ENCODE measurements around the gene NFE2L3. TPM values are rescaled to one million over a fixed set of nuclear protein-coding genes. Genes with fewer than 3 reads are reported as not detected.

NFE2L3 gene
- total and polyA plus RNA-seq, 9 of the 15 experiments (the other 6 are each of a cell fraction or from before 2014, with no cell fraction given): 2.9 to 16.9 (median 12.4) TPM

DNA sequence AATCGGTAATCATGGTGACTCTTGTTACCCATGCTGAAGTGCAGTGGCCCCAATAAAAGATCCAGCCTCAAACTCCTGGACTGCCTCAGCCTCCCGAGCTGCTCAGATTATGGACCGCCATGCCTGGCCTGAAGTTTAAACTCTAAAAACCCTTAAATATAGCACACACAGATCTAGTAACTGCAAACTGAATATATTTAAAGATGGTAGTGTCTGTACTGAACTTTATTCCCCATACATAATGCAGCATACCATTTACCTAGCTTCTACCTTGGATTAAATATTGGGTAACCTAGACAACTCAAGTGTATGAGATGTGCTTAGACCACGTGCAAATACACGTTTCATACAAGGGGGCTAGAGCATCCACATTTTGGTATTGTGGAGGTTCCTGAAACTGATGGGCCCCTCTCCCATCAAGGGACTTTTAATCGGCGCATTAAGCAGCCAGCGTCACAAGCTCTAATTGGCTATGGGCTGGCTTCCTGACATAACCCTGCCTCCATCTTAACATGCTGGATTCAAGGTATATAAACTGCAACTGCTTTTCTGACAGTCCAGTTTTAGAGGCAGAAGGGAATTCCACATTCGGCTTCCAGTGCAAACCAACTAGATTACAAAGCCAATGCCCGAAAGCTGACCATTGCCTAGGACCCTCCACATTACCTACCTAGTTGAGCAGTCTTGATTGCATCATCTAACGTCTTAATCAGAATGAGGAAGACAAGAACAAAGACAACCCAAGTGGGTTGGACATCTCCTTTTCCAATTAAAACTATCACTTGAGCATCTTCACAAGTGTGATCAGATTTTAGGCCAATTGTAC is 35.6 kb downstream of the NFE2L3 start (continued):
- peak in 1 of 2 experiments; percentile 10; a peak in 1 of 4 replicates for TF ChIP-seq MAZ (CRISPR knock-in tag; conservative IDR thresholded peaks at IDR 0.05 in 1 of 2, IDR thresholded peaks at IDR 0.05 in 1 of 2)
- TF ChIP-seq ESRRA (IDR thresholded peaks at IDR 0.05; ENCODE audit: borderline replicate concordance, low read depth): no peak
- TF ChIP-seq BRD9 (IDR thresholded peaks at IDR 0.05; ENCODE audit: low read depth, partially characterized antibody): no peak
- TF ChIP-seq YY1 (IDR thresholded peaks at IDR 0.05; ENCODE audit: borderline replicate concordance in 1 of 3, control insufficient read depth in 1 of 3, extremely low read depth in 1 of 3, insufficient read depth in 3 of 3, insufficient read length in 1 of 3, insufficient replicate concordance in 2 of 3, low read depth in 1 of 3, low read length in 2 of 3): peak in 1 of 3 experiments; percentile 64
- TF ChIP-seq, protein P1, sequence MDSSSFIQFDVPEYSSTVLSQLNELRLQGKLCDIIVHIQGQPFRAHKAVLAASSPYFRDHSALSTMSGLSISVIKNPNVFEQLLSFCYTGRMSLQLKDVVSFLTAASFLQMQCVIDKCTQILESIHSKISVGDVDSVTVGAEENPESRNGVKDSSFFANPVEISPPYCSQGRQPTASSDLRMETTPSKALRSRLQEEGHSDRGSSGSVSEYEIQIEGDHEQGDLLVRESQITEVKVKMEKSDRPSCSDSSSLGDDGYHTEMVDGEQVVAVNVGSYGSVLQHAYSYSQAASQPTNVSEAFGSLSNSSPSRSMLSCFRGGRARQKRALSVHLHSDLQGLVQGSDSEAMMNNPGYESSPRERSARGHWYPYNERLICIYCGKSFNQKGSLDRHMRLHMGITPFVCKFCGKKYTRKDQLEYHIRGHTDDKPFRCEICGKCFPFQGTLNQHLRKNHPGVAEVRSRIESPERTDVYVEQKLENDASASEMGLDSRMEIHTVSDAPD (CRISPR knock-in tag; IDR thresholded peaks at IDR 0.05): no peak
- TF ChIP-seq DNMT1 (IDR thresholded peaks at IDR 0.05): no peak; the same call in 1 of the 2 replicates
- TF ChIP-seq HOXB6 (CRISPR knock-in tag; IDR thresholded peaks at IDR 0.05; ENCODE audit: borderline replicate concordance): peak; percentile 72
- TF ChIP-seq, protein P2, sequence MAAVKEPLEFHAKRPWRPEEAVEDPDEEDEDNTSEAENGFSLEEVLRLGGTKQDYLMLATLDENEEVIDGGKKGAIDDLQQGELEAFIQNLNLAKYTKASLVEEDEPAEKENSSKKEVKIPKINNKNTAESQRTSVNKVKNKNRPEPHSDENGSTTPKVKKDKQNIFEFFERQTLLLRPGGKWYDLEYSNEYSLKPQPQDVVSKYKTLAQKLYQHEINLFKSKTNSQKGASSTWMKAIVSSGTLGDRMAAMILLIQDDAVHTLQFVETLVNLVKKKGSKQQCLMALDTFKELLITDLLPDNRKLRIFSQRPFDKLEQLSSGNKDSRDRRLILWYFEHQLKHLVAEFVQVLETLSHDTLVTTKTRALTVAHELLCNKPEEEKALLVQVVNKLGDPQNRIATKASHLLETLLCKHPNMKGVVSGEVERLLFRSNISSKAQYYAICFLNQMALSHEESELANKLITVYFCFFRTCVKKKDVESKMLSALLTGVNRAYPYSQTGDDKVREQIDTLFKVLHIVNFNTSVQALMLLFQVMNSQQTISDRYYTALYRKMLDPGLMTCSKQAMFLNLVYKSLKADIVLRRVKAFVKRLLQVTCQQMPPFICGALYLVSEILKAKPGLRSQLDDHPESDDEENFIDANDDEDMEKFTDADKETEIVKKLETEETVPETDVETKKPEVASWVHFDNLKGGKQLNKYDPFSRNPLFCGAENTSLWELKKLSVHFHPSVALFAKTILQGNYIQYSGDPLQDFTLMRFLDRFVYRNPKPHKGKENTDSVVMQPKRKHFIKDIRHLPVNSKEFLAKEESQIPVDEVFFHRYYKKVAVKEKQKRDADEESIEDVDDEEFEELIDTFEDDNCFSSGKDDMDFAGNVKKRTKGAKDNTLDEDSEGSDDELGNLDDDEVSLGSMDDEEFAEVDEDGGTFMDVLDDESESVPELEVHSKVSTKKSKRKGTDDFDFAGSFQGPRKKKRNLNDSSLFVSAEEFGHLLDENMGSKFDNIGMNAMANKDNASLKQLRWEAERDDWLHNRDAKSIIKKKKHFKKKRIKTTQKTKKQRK (IDR thresholded peaks at IDR 0.05; ENCODE audit: borderline replicate concordance, low read depth, low read length): no peak
- TF ChIP-seq ZNF311 (CRISPR knock-in tag; IDR thresholded peaks at IDR 0.05): no peak
- peak; percentile 38; the same call in 1 of the 2 replicates for TF ChIP-seq OTX1 (CRISPR knock-in tag; IDR thresholded peaks at IDR 0.05)
- TF ChIP-seq THRAP3 (IDR thresholded peaks at IDR 0.05; ENCODE audit: borderline replicate concordance): no peak; the same call in 1 of the 2 replicates
- no peak for TF ChIP-seq E2F3 (CRISPR knock-in tag; IDR thresholded peaks at IDR 0.05)
- no peak for TF ChIP-seq KAT2B (IDR thresholded peaks at IDR 0.05; ENCODE audit: low read depth, low read length)
- no peak for TF ChIP-seq ELF1 (tag; IDR thresholded peaks at IDR 0.05)
- TF ChIP-seq, protein P3, sequence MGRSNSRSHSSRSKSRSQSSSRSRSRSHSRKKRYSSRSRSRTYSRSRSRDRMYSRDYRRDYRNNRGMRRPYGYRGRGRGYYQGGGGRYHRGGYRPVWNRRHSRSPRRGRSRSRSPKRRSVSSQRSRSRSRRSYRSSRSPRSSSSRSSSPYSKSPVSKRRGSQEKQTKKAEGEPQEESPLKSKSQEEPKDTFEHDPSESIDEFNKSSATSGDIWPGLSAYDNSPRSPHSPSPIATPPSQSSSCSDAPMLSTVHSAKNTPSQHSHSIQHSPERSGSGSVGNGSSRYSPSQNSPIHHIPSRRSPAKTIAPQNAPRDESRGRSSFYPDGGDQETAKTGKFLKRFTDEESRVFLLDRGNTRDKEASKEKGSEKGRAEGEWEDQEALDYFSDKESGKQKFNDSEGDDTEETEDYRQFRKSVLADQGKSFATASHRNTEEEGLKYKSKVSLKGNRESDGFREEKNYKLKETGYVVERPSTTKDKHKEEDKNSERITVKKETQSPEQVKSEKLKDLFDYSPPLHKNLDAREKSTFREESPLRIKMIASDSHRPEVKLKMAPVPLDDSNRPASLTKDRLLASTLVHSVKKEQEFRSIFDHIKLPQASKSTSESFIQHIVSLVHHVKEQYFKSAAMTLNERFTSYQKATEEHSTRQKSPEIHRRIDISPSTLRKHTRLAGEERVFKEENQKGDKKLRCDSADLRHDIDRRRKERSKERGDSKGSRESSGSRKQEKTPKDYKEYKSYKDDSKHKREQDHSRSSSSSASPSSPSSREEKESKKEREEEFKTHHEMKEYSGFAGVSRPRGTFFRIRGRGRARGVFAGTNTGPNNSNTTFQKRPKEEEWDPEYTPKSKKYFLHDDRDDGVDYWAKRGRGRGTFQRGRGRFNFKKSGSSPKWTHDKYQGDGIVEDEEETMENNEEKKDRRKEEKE (IDR thresholded peaks at IDR 0.05; ENCODE audit: borderline replicate concordance in 1 of 2, control insufficient read depth in 1 of 2, low read depth in 2 of 2, low read length in 1 of 2): peak in 1 of 2 experiments; percentile 74; a peak in 2 of 4 replicates
- TF ChIP-seq ZNF445 (CRISPR knock-in tag; IDR thresholded peaks at IDR 0.05; ENCODE audit: low read depth): peak; percentile 77; the same call in 1 of the 2 replicates
- TF ChIP-seq BRF1 (IDR thresholded peaks at IDR 0.05; ENCODE audit: borderline replicate concordance, extremely low read depth, insufficient read length): no peak
